Measurements from ENCODE around the gene CPN2. TPM values are rescaled to one million over a fixed set of nuclear protein-coding genes. Genes with fewer than 3 reads are reported as not detected.

Gene CPN2
- total and polyA plus RNA-seq, 11 donors: 0.14 to 6.0 (median 0.72) TPM

- H3K36me3 ChIP-seq: no peaks in the 10 kb centered on the region
- DNase-seq: peak in 1 of 5 donors; percentile 70
- peak overlapping the region in 1 of 12 donors; percentile 71 for H3K27ac ChIP-seq
- no peak overlapping the region for H3K4me3 ChIP-seq
- 44 to 55% (median 50%) methylated on average over 16 of the region's 16 CpGs for WGBS, 4 donors
- H3K27me3 ChIP-seq: peaks cover 0 to 54% (median 14%) of the 10 kb centered on the region in 9 donors
- intact Hi-C loops (cut with DNase I): loop anchor here in 9 of 10 donors (2.0 to 10.0 kb wide), 7 partner anchors 41 to 648 kb away; no protein-coding TSS in a partner anchor
- H3K9me3 ChIP-seq: no peaks in the 10 kb centered on the region
- ATAC-seq: no peak
- TF ChIP-seq POLR2A (IDR thresholded peaks at IDR 0.05) (no peak), CTCF (IDR thresholded peaks at IDR 0.05) (no peak)
- H3K4me1 ChIP-seq: peaks cover 0 to 39% (median 19%) of the 10 kb centered on the region in 12 donors
These were observed 38.3 kb downstream of the CPN2 start for GRCh38 chr3:194312743-194313281.

GRCh38 chr3:194312186-194312742, 38.9 kb downstream of the CPN2 start:
- intact Hi-C loops (cut with DNase I): loop anchor here in 9 of 10 donors (2.0 to 10.0 kb wide), 7 partner anchors 40 to 647 kb away; no protein-coding TSS in a partner anchor
- H3K36me3 ChIP-seq: no peaks in the 10 kb centered on the region
- no peak overlapping the region for H3K4me3 ChIP-seq
- H3K9me3 ChIP-seq: no peaks in the 10 kb centered on the region
- ATAC-seq (no peak), DNase-seq (peak in 1 of 5 donors; percentile 21)
- H3K4me1 ChIP-seq: peaks cover 0 to 39% (median 19%) of the 10 kb centered on the region in 12 donors
- TF ChIP-seq POLR2A (IDR thresholded peaks at IDR 0.05) (no peak), CTCF (IDR thresholded peaks at IDR 0.05) (no peak)
- H3K27ac ChIP-seq: peak overlapping the region in 1 of 12 donors; percentile 71
- WGBS, 4 donors: 75 to 82% (median 79%) methylated on average over 7 of the region's 7 CpGs
- peaks cover 0 to 52% (median 10%) of the 10 kb centered on the region in 9 donors for H3K27me3 ChIP-seq

- intact Hi-C loops (cut with DNase I): loop anchor here in 9 of 10 donors (5.0 to 10.0 kb wide), 6 partner anchors 39 to 646 kb away; no protein-coding TSS in a partner anchor
- DNase-seq (no peak), ATAC-seq (no peak)
- peaks cover 0 to 36% (median 16%) of the 10 kb centered on the region in 12 donors for H3K4me1 ChIP-seq
- no peaks in the 10 kb centered on the region for H3K36me3 ChIP-seq
- H3K9me3 ChIP-seq: no peaks in the 10 kb centered on the region
- H3K27ac ChIP-seq: no peak overlapping the region
- H3K4me3 ChIP-seq: no peak overlapping the region
- TF ChIP-seq CTCF (IDR thresholded peaks at IDR 0.05) (no peak), POLR2A (IDR thresholded peaks at IDR 0.05) (no peak)
- 97 to 99% (median 98%) methylated on average over 2 of the region's 2 CpGs for WGBS, 4 donors
- peaks cover 0 to 49% (median 3%) of the 10 kb centered on the region in 9 donors for H3K27me3 ChIP-seq
These were observed 40.1 kb downstream of the CPN2 start for GRCh38 chr3:194311000-194311399.

GRCh38 chr3:194310060-194310835, 40.9 kb downstream of the CPN2 start:
- WGBS, 4 donors: 80 to 92% (median 89%) methylated on average over 11 of the region's 11 CpGs
- Histone ChIP-seq H3K4me3 (no peak overlapping the region), H3K36me3 (no peaks in the 10 kb centered on the region), H3K27me3 (peaks cover 0 to 46% (median 2%) of the 10 kb centered on the region in 9 donors), H3K9me3 (no peaks in the 10 kb centered on the region), H3K27ac (no peak overlapping the region), H3K4me1 (peaks cover 0 to 31% (median 9%) of the 10 kb centered on the region in 12 donors)
- intact Hi-C loops (cut with DNase I): loop anchor here in 9 of 10 donors (5.0 to 10.0 kb wide), 6 partner anchors 38 to 645 kb away; no protein-coding TSS in a partner anchor
- no peak for ATAC-seq
- peak in 1 of 5 donors; percentile 22 for DNase-seq
- TF ChIP-seq CTCF (IDR thresholded peaks at IDR 0.05) (no peak), POLR2A (IDR thresholded peaks at IDR 0.05) (no peak)

Data from heart left ventricle (tissue), 16 donors.